GM23338 (cell line): Measurements from ENCODE around the gene PYGO2.

ENCODE experiments used
- EZH2 ChIP-seq: fragments of 200-600 bp; sonication (generic); IDR thresholded peaks from one replicate; pipeline ENCODE4 v1.8.0; 2017; ENCODE audit warnings: antibody characterized with exemption, mild to moderate bottlenecking, low read depth; ENCODE audit not compliant: unreplicated experiment
- EZH2phosphoT487 ChIP-seq: fragments of 200-600 bp; sonication (generic); IDR thresholded peaks from one replicate; pipeline ENCODE4 v1.8.1; 2018; ENCODE audit warnings: antibody characterized with exemption; ENCODE audit not compliant: unreplicated experiment
- TF ChIP-seq, protein P1 (sequence below), 2 experiments: fragments of 200-600 bp in 1 of 2; sonication (generic) in 1 of 2; conservative IDR thresholded peaks; 2 replicates each; pipeline versions ENCODE4 v1.5.1 to v1.6.1; 2016 to 2017; ENCODE audit warnings: antibody characterized with exemption in 2 of 2, low read depth in 2 of 2, mild to moderate bottlenecking in 2 of 2, moderate library complexity in 1 of 2

DNA sequence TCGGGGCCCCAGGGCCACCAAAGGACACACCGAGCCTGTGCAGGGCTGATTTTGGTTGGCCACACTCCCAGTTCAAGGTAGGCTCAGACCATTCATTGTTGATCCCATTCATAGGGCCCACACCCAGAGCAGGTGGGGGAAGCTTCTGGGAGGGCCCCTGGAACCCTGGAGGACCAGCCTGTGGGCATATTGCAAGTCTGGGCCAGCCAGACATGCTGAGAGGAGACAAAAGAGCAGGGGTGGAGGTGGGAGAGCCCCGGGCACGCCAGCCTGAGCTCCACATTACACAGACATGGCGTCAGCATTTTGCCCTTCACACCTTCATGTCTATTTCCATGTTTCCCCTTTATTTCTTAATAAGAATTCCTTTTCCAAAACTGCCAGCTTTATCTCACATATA, 50.7 kb downstream of the PYGO2 start:
- TF ChIP-seq EZH2phosphoT487 (no peak), EZH2 (no peak)
- TF ChIP-seq, protein P1, sequence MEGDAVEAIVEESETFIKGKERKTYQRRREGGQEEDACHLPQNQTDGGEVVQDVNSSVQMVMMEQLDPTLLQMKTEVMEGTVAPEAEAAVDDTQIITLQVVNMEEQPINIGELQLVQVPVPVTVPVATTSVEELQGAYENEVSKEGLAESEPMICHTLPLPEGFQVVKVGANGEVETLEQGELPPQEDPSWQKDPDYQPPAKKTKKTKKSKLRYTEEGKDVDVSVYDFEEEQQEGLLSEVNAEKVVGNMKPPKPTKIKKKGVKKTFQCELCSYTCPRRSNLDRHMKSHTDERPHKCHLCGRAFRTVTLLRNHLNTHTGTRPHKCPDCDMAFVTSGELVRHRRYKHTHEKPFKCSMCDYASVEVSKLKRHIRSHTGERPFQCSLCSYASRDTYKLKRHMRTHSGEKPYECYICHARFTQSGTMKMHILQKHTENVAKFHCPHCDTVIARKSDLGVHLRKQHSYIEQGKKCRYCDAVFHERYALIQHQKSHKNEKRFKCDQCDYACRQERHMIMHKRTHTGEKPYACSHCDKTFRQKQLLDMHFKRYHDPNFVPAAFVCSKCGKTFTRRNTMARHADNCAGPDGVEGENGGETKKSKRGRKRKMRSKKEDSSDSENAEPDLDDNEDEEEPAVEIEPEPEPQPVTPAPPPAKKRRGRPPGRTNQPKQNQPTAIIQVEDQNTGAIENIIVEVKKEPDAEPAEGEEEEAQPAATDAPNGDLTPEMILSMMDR (conservative IDR thresholded peaks at IDR 0.05; ENCODE audit: low read depth in 2 of 2), result no peak
